ENCODE results near the gene MEF2C. TPM values are rescaled to one million over a fixed set of nuclear protein-coding genes. Genes with fewer than 3 reads are reported as not detected.

MEF2C gene
- total RNA-seq, 1 experiment from 2014 or later = 9.9 TPM

DNA sequence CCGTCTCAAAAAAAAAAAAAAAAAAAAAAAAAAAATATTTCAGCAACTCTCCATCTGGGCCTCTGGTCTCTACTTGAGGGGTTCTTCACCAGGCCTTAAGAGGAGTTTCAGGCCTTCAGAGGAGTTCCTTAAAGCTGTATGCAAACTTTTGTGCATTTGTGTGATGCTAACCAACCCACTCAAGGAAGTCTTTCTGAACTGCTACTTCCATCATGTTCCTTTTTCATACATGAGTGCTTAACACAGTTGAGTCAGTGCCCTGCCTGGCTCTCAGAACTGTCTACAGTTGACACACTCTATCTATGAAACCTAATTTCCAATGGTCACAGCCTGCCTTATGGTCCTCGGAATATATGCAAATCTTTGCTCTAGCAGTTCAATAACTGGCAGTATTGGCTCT lies 146.5 kb downstream of the MEF2C start:
- ATAC-seq = no peak
- no peaks in the 10 kb centered on the region for H3K9me3 ChIP-seq (ENCODE audit: control insufficient read depth, insufficient read depth, low read depth, low read length)
- H3K27ac ChIP-seq (ENCODE audit: low read length) = no peak overlapping the region
- ChIA-PET CTCF (no interaction called here), POLR2A (no interaction called here)
- DNase-seq (ENCODE audit: low read depth, low spot score) = no peak
- in situ Hi-C loops (cut with HindIII; ENCODE audit: low pct_unique_long_range_greater_than_20kb, low sequenced_read_pairs) (no loop called here), intact Hi-C loops (cut with micrococcal nuclease; ENCODE audit: unreplicated experiment) (no loop called here)
- H3K27me3 ChIP-seq (ENCODE audit: control insufficient read depth, insufficient read depth, low read length) = no peaks in the 10 kb centered on the region
- H3K4me3 ChIP-seq (ENCODE audit: low read depth in 2 of 2, low read length in 2 of 2) = no peak overlapping the region
- H3K36me3 ChIP-seq (ENCODE audit: control insufficient read depth, insufficient read depth, low read length) = no peaks in the 10 kb centered on the region
- 0 out of 2 replicates have a peak, but pooled peaks cover 3% of the 10 kb centered on the region for H3K4me1 ChIP-seq (ENCODE audit: control insufficient read depth, insufficient read depth, low read length)
- TF ChIP-seq POLR2AphosphoS5 (IDR thresholded peaks at IDR 0.05; ENCODE audit: low read depth, low read length) (no peak), CTCF (IDR thresholded peaks at IDR 0.05) (no peak), REST (IDR thresholded peaks at IDR 0.05; ENCODE audit: insufficient read depth in 1 of 2, low read depth in 2 of 2, low read length in 1 of 2) (no peak), TCF7L2 (IDR thresholded peaks at IDR 0.05; ENCODE audit: low read depth, low read length) (no peak), SIN3A (IDR thresholded peaks at IDR 0.05; ENCODE audit: borderline replicate concordance, insufficient read depth, low read depth, low read length) (no peak)
- BruUV-seq (replicated peaks) = no TSS peak

DNA sequence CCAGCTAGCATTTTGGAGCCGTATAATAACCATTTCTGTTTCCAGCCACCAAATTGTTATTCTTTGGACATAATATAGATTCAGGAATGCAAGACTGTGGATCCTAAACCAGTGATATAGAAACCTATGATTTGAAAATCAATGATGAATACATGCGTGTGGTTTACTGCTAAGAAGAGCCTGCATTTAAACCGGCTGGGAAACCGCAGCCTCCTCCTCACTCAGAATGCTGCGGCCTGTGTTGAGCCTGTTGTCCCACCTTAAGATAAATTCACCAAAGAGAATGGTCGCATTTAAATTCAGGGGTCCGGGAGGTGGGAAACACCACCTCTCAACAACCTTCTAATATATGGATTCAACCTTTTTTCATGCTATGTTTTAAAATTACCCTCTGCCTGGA lies 148.0 kb downstream of the MEF2C start:
- POLR2A ChIA-PET = no interaction called here
- Histone ChIP-seq H3K9me3 (ENCODE audit: control insufficient read depth, insufficient read depth, low read depth, low read length) (no peaks in the 10 kb centered on the region), H3K36me3 (ENCODE audit: control insufficient read depth, insufficient read depth, low read length) (no peaks in the 10 kb centered on the region), H3K27me3 (ENCODE audit: control insufficient read depth, insufficient read depth, low read length) (no peaks in the 10 kb centered on the region), H3K27ac (ENCODE audit: low read length) (no peak overlapping the region), H3K4me3 (ENCODE audit: low read depth in 2 of 2, low read length in 2 of 2) (no peak overlapping the region), H3K4me1 (ENCODE audit: control insufficient read depth, insufficient read depth, low read length) (peaks cover 6% of the 10 kb centered on the region; the same call in 1 of the 2 replicates)
- ATAC-seq = no peak
- in situ Hi-C loops (cut with HindIII; ENCODE audit: low pct_unique_long_range_greater_than_20kb, low sequenced_read_pairs) = no loop called here
- CTCF ChIA-PET = no interaction called here
- intact Hi-C loops (cut with micrococcal nuclease; ENCODE audit: unreplicated experiment) = no loop called here
- TF ChIP-seq REST (IDR thresholded peaks at IDR 0.05; ENCODE audit: insufficient read depth in 1 of 2, low read depth in 2 of 2, low read length in 1 of 2) = no peak
- TF ChIP-seq SIN3A (IDR thresholded peaks at IDR 0.05; ENCODE audit: borderline replicate concordance, insufficient read depth, low read depth, low read length) = no peak
- no peak for DNase-seq (ENCODE audit: low read depth, low spot score)
- no TSS peak for BruUV-seq (replicated peaks)
